PC-3 (cell line): ENCODE data around the gene ARHGAP18.

Source experiments
- CTCF ChIP-seq: fragments of 300-600 bp; sonication (generic); conservative IDR thresholded peaks from 2 replicates; pipeline ENCODE4 v1.5.1; 2017; ENCODE audit warnings: antibody characterized with exemption, low read depth, mild to moderate bottlenecking, low read length
- EZH2phosphoT487 ChIP-seq: fragments of 300-600 bp; sonication (generic); IDR thresholded peaks from 2 replicates; pipeline ENCODE4 v1.6.1; 2018; ENCODE audit warnings: mild to moderate bottlenecking, antibody characterized with exemption, low read length, borderline replicate concordance

- TF ChIP-seq CTCF (no peak), EZH2phosphoT487 (no peak)
These were observed 154.7 kb downstream of the ARHGAP18 start for GRCh38 chr6:129555206-129555832.
